MM.1S (cell line): ENCODE data around the gene DCST1.

ENCODE experiments used
- DNase-seq: peaks from one replicate; pipeline ENCODE4 v3.0.0-alpha.2; 2015
- H2AFZ ChIP-seq: fragments of 300-600 bp; sonication (generic); 2 replicates; pipeline ENCODE4 v1.6.0; 2016; ENCODE audit warnings: antibody characterized with exemption, low read length
- H3F3A ChIP-seq: fragments of 300-600 bp; sonication (generic); 2 replicates; pipeline ENCODE4 v1.6.1; 2016; ENCODE audit warnings: mild to moderate bottlenecking, antibody characterized with exemption, low read length, moderate library complexity, mixed read lengths; ENCODE audit not compliant: insufficient read depth
- H3K27ac ChIP-seq: fragments of 300-600 bp; sonication (generic); 2 replicates; pipeline ENCODE4 v1.5.1; 2016; ENCODE audit warnings: mild to moderate bottlenecking, low read length
- H3K27me3 ChIP-seq: fragments of 300-600 bp; sonication (generic); replicated peaks from 2 replicates; pipeline ENCODE4 v1.6.0; 2016; ENCODE audit warnings: low read length; ENCODE audit not compliant: insufficient read depth
- H3K36me3 ChIP-seq: fragments of 300-600 bp; sonication (generic); replicated peaks from 2 replicates; pipeline ENCODE4 v1.6.1; 2016; ENCODE audit warnings: mild to moderate bottlenecking, low read length, mixed read lengths; ENCODE audit not compliant: insufficient read depth
- H3K4me1 ChIP-seq: fragments of 300-600 bp; sonication (generic); 2 replicates; pipeline ENCODE4 v1.6.1; 2016; ENCODE audit warnings: low read length, mixed read lengths
- H3K4me2 ChIP-seq: fragments of 300-600 bp; sonication (generic); 2 replicates; pipeline ENCODE4 v1.6.0; 2016; ENCODE audit warnings: low read depth, low read length
- H3K4me3 ChIP-seq: fragments of 300-600 bp; sonication (generic); 2 replicates; pipeline ENCODE4 v1.5.1; 2016; ENCODE audit warnings: low read length, mixed read lengths
- H3K79me2 ChIP-seq: fragments of 300-600 bp; sonication (generic); 2 replicates; pipeline ENCODE4 v1.6.1; 2016; ENCODE audit warnings: mixed run types, low read length, mixed read lengths
- H3K9ac ChIP-seq: fragments of 300-600 bp; sonication (generic); 2 replicates; pipeline ENCODE4 v1.6.1; 2016; ENCODE audit warnings: low read length, mixed read lengths
- H3K9me2 ChIP-seq: fragments of 300-600 bp; sonication (generic); replicated peaks from 2 replicates; pipeline ENCODE4 v1.6.1; 2016; ENCODE audit warnings: mild to moderate bottlenecking, low read length, mixed read lengths; ENCODE audit not compliant: insufficient read depth
- H3K9me3 ChIP-seq: fragments of 300-600 bp; sonication (generic); replicated peaks from 2 replicates; pipeline ENCODE4 v1.6.1; 2016; ENCODE audit warnings: mild to moderate bottlenecking, low read length, mixed read lengths; ENCODE audit not compliant: insufficient read depth
- H4K20me1 ChIP-seq: fragments of 300-600 bp; sonication (generic); 2 replicates; pipeline ENCODE4 v1.6.1; 2016; ENCODE audit warnings: mild to moderate bottlenecking, low read length, moderate library complexity, mixed read lengths; ENCODE audit not compliant: insufficient read depth
- CTCF ChIP-seq: fragments of 300-600 bp; sonication (generic); IDR thresholded peaks from 2 replicates; pipeline ENCODE4 v1.5.1; 2016; ENCODE audit warnings: antibody characterized with exemption, low read length, mixed read lengths
- EZH2 ChIP-seq: fragments of 300-600 bp; sonication (generic); optimal IDR thresholded peaks from 2 replicates; pipeline ENCODE3; 2017; ENCODE audit warnings: low read depth, mild to moderate bottlenecking, antibody characterized with exemption, low read length, mixed read lengths
- EZH2phosphoT487 ChIP-seq: fragments of 300-600 bp; sonication (generic); IDR thresholded peaks from 2 replicates; pipeline ENCODE4 v1.6.1; 2018; ENCODE audit warnings: antibody characterized with exemption, low read length

Gene DCST1

GRCh38 chr1:155080312-155081228 is 46.9 kb downstream of the DCST1 start:
- H3K9me2 ChIP-seq = no peaks in the 10 kb centered on the region
- H3K36me3 ChIP-seq = no peaks in the 10 kb centered on the region
- peaks cover 60% of the 10 kb centered on the region for H3K4me1 ChIP-seq
- peak; percentile 32 for DNase-seq
- H3K4me2 ChIP-seq = peak overlapping the region; percentile 89
- H3F3A ChIP-seq = peaks cover 26% of the 10 kb centered on the region
- H3K27ac ChIP-seq = no peak overlapping the region
- H3K4me3 ChIP-seq = peak overlapping the region; percentile 46
- peaks cover 52% of the 10 kb centered on the region for H3K27me3 ChIP-seq
- H4K20me1 ChIP-seq = no peaks in the 10 kb centered on the region
- TF ChIP-seq CTCF (no peak), EZH2 (no peak), EZH2phosphoT487 (no peak; the same call in 1 of the 2 replicates)
- no peak overlapping the region for H3K9ac ChIP-seq
- H2AFZ ChIP-seq = peak overlapping the region; percentile 7; the same call in 1 of the 2 replicates
- no peaks in the 10 kb centered on the region for H3K9me3 ChIP-seq
- no peaks in the 10 kb centered on the region for H3K79me2 ChIP-seq

GRCh38 chr1:155081472-155082300 is 48.1 kb downstream of the DCST1 start:
- H3K9ac ChIP-seq = no peak overlapping the region
- no peaks in the 10 kb centered on the region for H3K9me3 ChIP-seq
- peak overlapping the region; percentile 89 for H3K4me2 ChIP-seq
- H3K36me3 ChIP-seq = no peaks in the 10 kb centered on the region
- H3K9me2 ChIP-seq = no peaks in the 10 kb centered on the region
- peaks cover 52% of the 10 kb centered on the region for H3K27me3 ChIP-seq
- peak overlapping the region; percentile 27 for H3K4me3 ChIP-seq
- H3K4me1 ChIP-seq = peaks cover 61% of the 10 kb centered on the region
- TF ChIP-seq EZH2phosphoT487 = peak; percentile 95
- TF ChIP-seq CTCF = no peak
- peak; percentile 98 for TF ChIP-seq EZH2
- no peak for DNase-seq
- H2AFZ ChIP-seq = no peak overlapping the region
- H3K27ac ChIP-seq = no peak overlapping the region
- peaks cover 29% of the 10 kb centered on the region for H3F3A ChIP-seq
- H3K79me2 ChIP-seq = no peaks in the 10 kb centered on the region
- no peaks in the 10 kb centered on the region for H4K20me1 ChIP-seq

DNA sequence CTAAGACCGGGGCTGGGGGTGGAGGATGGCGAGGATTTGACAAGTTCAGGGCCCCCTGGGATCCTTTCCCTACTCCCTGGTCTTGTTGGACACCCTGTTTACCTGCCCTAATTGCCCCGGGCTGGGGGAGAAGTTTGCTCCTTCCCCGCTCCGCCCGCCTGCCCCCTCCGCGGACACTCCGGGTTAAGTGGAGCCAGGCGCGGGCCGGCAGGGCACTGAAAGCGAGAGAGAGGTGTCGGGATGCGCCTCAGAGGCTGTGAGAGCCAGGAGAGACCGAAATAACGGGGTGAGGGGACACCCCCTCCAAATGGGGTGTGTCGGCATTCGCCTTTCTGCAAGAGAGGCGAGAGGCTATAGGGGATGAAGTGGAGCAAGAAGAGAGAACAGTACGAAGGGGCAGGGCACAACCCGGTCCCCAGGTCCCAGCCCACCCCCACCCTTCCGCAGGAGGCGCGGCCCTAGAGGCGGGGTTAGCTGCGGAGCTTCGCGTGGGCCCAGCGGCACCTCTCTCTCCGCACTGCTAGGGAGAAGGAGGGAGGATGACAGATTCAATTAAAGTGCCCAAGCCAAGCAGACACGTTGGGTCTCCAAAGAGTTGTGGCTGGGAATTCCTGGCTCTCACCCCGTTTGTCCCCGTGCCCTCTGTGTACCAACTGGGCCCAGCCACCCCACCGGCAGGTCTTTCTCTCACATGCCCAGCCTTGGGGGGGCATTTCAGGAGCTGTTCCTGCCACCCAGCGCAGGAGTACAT is 48.9 kb downstream of the DCST1 start:
- Histone ChIP-seq H3K27me3 (peaks cover 52% of the 10 kb centered on the region), H3K27ac (no peak overlapping the region), H3K4me3 (no peak overlapping the region), H3K9me3 (no peaks in the 10 kb centered on the region), H3K9me2 (no peaks in the 10 kb centered on the region), H4K20me1 (no peaks in the 10 kb centered on the region), H3K9ac (no peak overlapping the region), H3K79me2 (no peaks in the 10 kb centered on the region), H3F3A (peaks cover 23% of the 10 kb centered on the region), H3K36me3 (no peaks in the 10 kb centered on the region), H2AFZ (no peak overlapping the region), H3K4me2 (peak overlapping the region; percentile 89; the same call in 1 of the 2 replicates), H3K4me1 (peaks cover 53% of the 10 kb centered on the region)
- TF ChIP-seq EZH2phosphoT487 (no peak), EZH2 (peak; percentile 99)
- no peak for DNase-seq
